Measurements from ENCODE around the gene MAN1C1. TPM values are rescaled to one million over a fixed set of nuclear protein-coding genes. Genes with fewer than 3 reads are reported as not detected.

MAN1C1 gene
- total RNA-seq, 1 experiment from 2014 or later: 16.8 TPM

GRCh38 chr1:25694167-25695007, 77.8 kb downstream of the MAN1C1 start:
- Mint-ChIP-seq H3K27ac (peak overlapping the region; percentile 63), H3K36me3 (no peaks in the 10 kb centered on the region), H3K4me1 (peaks cover 35% of the 10 kb centered on the region), H3K27me3 (ENCODE audit: low read depth) (no peaks in the 10 kb centered on the region), H3K4me3 (no peak overlapping the region), H3K9me3 (no peaks in the 10 kb centered on the region)
- ChIA-PET POLR2A (interaction anchor here (1.0 kb wide), 1 partner anchor 13 kb away, joined by 3 read pairs; no protein-coding TSS in a partner anchor), CTCF (interaction anchor here (0.6 to 1.8 kb wide), 24 partner anchors 9 to 175 kb away, joined by 3 to 13 read pairs (median 4); no protein-coding TSS in a partner anchor)
- ATAC-seq: no peak
- TF ChIP-seq ZNF532 (CRISPR knock-in tag; IDR thresholded peaks at IDR 0.05; ENCODE audit: borderline replicate concordance): no peak
- TF ChIP-seq GTF2I (CRISPR knock-in tag; conservative IDR thresholded peaks at IDR 0.05): 0 out of 2 replicates have a peak, but pooled peaks have one; percentile 49
- no peak for DNase-seq (ENCODE audit: low spot score)

- Mint-ChIP-seq H3K4me1 (peaks cover 43% of the 10 kb centered on the region), H3K27ac (peak overlapping the region; percentile 63), H3K9me3 (no peaks in the 10 kb centered on the region), H3K36me3 (no peaks in the 10 kb centered on the region), H3K27me3 (ENCODE audit: low read depth) (no peaks in the 10 kb centered on the region), H3K4me3 (no peak overlapping the region)
- ATAC-seq (peak; percentile 68), DNase-seq (ENCODE audit: low spot score) (peak; percentile 54)
- ChIA-PET CTCF (interaction anchor here (0.5 to 1.8 kb wide), 25 partner anchors 9 to 176 kb away, joined by 3 to 13 read pairs (median 4); no protein-coding TSS in a partner anchor), POLR2A (interaction anchor here (1.0 kb wide), 1 partner anchor 12 kb away, joined by 3 read pairs; no protein-coding TSS in a partner anchor)
- TF ChIP-seq USF1 (CRISPR knock-in tag; IDR thresholded peaks at IDR 0.05) (peak; percentile 71; the same call in 1 of the 2 replicates), E2F5 (CRISPR knock-in tag; IDR thresholded peaks at IDR 0.05) (no peak), OVOL2 (CRISPR knock-in tag; IDR thresholded peaks at IDR 0.05; ENCODE audit: borderline replicate concordance) (no peak), ATF6 (CRISPR knock-in tag; IDR thresholded peaks at IDR 0.05) (no peak), USF2 (CRISPR knock-in tag; IDR thresholded peaks at IDR 0.05) (peak; percentile 38), MAX (CRISPR knock-in tag; IDR thresholded peaks at IDR 0.05) (peak; percentile 71; the same call in 1 of the 2 replicates)
Measured at GRCh38 chr1:25695090-25695770, 78.6 kb downstream of the MAN1C1 start.

Measured in WTC11 (cell line).